B cell (primary cell): ENCODE measurements around the gene POLD2. TPM values are rescaled to one million over a fixed set of nuclear protein-coding genes. Genes with fewer than 3 reads are reported as not detected.

Experiments
- ATAC-seq: fragments of 200-7000 bp; cut with Tn5 transposase; one replicate; pipeline ENCODE4 v1.10.0; 2021; ENCODE audit warnings: low read depth, mild to moderate bottlenecking, moderate number of reproducible peaks, moderate library complexity
- CTCF ChIA-PET: fragments of 350-600 bp; sonication (Branson Sonifier 250); formaldehyde crosslinking; loops from one replicate; lab custom pipeline; 2021; ENCODE audit warnings: antibody characterized with exemption, inconsistent platforms; lab: Charles Lee
- POLR2A ChIA-PET: fragments of 350-600 bp; sonication (Branson Sonifier 250); formaldehyde crosslinking; loops from one replicate; lab custom pipeline; 2021; ENCODE audit warnings: antibody characterized with exemption; lab: Charles Lee
- DNase-seq: peaks from one replicate; pipeline ENCODE4 v3.0.0; 2013
- H2AFZ ChIP-seq: 2 replicates; pipeline ENCODE4 v1.6.1; 2012; ENCODE audit warnings: mild to moderate bottlenecking, low read depth, low read length; ENCODE audit not compliant: insufficient read depth, poor library complexity, severe bottlenecking
- H3K27ac ChIP-seq, 2 donors: 1 replicate in 1 of 2; 2 replicates in 1 of 2; pipeline ENCODE4 v1.5.1; 2012 to 2013; ENCODE audit warnings: low read length in 2 of 2, mild to moderate bottlenecking in 2 of 2, moderate library complexity in 1 of 2
- H3K27me3 ChIP-seq, 4 experiments: fragments of 200-600 bp in 1 of 4; sonication (generic) in 1 of 4; replicated peaks in 1 of 4; 1 replicate in 2 of 4; 2 replicates in 2 of 4; pipeline versions ENCODE4 v1.6.1 to v1.7.0; 2013 to 2016; ENCODE audit warnings: low read length in 3 of 4, mild to moderate bottlenecking in 2 of 4, mixed read lengths in 1 of 4, moderate library complexity in 1 of 4; ENCODE audit not compliant: insufficient read depth in 4 of 4, control insufficient read depth in 3 of 4; ENCODE audit errors: control extremely low read depth in 1 of 4
- H3K36me3 ChIP-seq, 2 experiments: replicated peaks in 1 of 2; 1 replicate in 1 of 2; 2 replicates in 1 of 2; pipeline versions ENCODE4 v1.6.1 to v1.7.1; 2013; ENCODE audit warnings: low read length in 1 of 2; ENCODE audit not compliant: insufficient read depth in 2 of 2, control insufficient read depth in 1 of 2; ENCODE audit errors: control extremely low read depth in 1 of 2, extremely low read depth in 1 of 2
- H3K4me1 ChIP-seq, 2 donors: fragments of 200-600 bp in 1 of 2; sonication (generic) in 1 of 2; 1 replicate in 1 of 2; 2 replicates in 1 of 2; pipeline versions ENCODE4 v1.5.1 to v1.6.1; 2013 to 2017; ENCODE audit warnings: low read length in 2 of 2; ENCODE audit not compliant: control insufficient read depth in 2 of 2, insufficient read depth in 2 of 2
- H3K4me2 ChIP-seq: replicated peaks from 2 replicates; pipeline ENCODE3; 2012; ENCODE audit warnings: mild to moderate bottlenecking, low read depth, low read length; ENCODE audit not compliant: poor library complexity, severe bottlenecking
- H3K4me3 ChIP-seq, 5 experiments: fragments of 200-600 bp in 1 of 5; sonication (generic) in 1 of 5; 1 replicate in 3 of 5; 2 replicates in 2 of 5; pipeline versions ENCODE4 v1.5.1 to v1.7.0; 2011 to 2016; ENCODE audit warnings: low read length in 4 of 5, mild to moderate bottlenecking in 4 of 5, low read depth in 2 of 5, control low read depth in 1 of 5, moderate library complexity in 1 of 5; ENCODE audit not compliant: insufficient read depth in 1 of 5; ENCODE audit errors: control extremely low read depth in 1 of 5, extremely low read depth in 1 of 5
- H3K79me2 ChIP-seq: fragments of 200-600 bp; sonication (generic); one replicate; pipeline ENCODE4 v1.6.0; 2016; ENCODE audit warnings: low read length; ENCODE audit not compliant: control insufficient read depth, insufficient read depth
- H3K9ac ChIP-seq: fragments of 200-600 bp; sonication (generic); 2 replicates; pipeline ENCODE4 v1.6.1; 2017; ENCODE audit warnings: mild to moderate bottlenecking, low read length, moderate library complexity
- H3K9me3 ChIP-seq, 3 donors: one replicate each; pipeline versions ENCODE4 v1.6.1 to v1.7.1; 2013; ENCODE audit warnings: low read length in 2 of 3; ENCODE audit not compliant: control insufficient read depth in 2 of 3, insufficient read depth in 1 of 3; ENCODE audit errors: control extremely low read depth in 1 of 3
- H4K20me1 ChIP-seq: 2 replicates; pipeline ENCODE4 v1.6.0; 2012; ENCODE audit warnings: mild to moderate bottlenecking, low read length; ENCODE audit not compliant: insufficient read depth, control insufficient read depth, poor library complexity, severe bottlenecking
- H3K27ac Mint-ChIP-seq: one replicate; pipeline ENCODE4 v1.8.0; 2021; ENCODE audit warnings: mixed read lengths
- H3K27me3 Mint-ChIP-seq: one replicate; pipeline ENCODE4 v1.8.0; 2021; ENCODE audit warnings: mixed read lengths
- H3K4me1 Mint-ChIP-seq: one replicate; pipeline ENCODE4 v1.8.0; 2021; ENCODE audit warnings: mixed read lengths
- H3K4me3 Mint-ChIP-seq: one replicate; pipeline ENCODE4 v1.8.0; 2021; ENCODE audit warnings: mixed read lengths
- H3K9me3 Mint-ChIP-seq: one replicate; pipeline ENCODE4 v1.8.0; 2022; ENCODE audit warnings: mixed read lengths; ENCODE audit not compliant: insufficient read depth
- CTCF ChIP-seq: fragments of 200-600 bp; IDR thresholded peaks from one replicate; pipeline ENCODE4 v1.8.0; 2022; ENCODE audit warnings: antibody characterized with exemption, mild to moderate bottlenecking
- EZH2 ChIP-seq: IDR thresholded peaks from 2 replicates; pipeline ENCODE4 v1.6.1; 2012; ENCODE audit warnings: borderline replicate concordance, low read depth, mild to moderate bottlenecking, moderate library complexity, low read length; ENCODE audit not compliant: insufficient read depth, poor library complexity, severe bottlenecking
- WGBS: methylation state at CpG from one replicate; pipeline ENCODE4 v1.1.5; 2013; ENCODE audit warnings: missing lambda C conversion rate; ENCODE audit not compliant: insufficient coverage; 5-methylcytosine and 5-hydroxymethylcytosine counted together
- intact Hi-C: fragments of 100-400 bp; cut with micrococcal nuclease; formaldehyde crosslinking; loops from one replicate; pipeline ENCODE4 v1.10.0; 2022
- polyA plus RNA-seq: library from polyadenylated mRNA; depleted of rRNA; stranded (reverse); fragments of >200 nt; gene quantifications from 2 replicates; pipeline ENCODE4 v1.2.3, GENCODE V29; 2012
- total RNA-seq, 2 donors: library from RNA; stranded (reverse); fragments of 120-200 nt in 1 of 2; gene quantifications; 1 replicate in 1 of 2; 2 replicates in 1 of 2; pipeline versions ENCODE4 v1.2.3 to v1.2.4, GENCODE V29; 2013 to 2022

The POLD2 gene
- total and polyA plus RNA-seq, 2 donors (not counting 1 experiment from before 2014, with no cell fraction given): 73.6 to 86.7 TPM

DNA sequence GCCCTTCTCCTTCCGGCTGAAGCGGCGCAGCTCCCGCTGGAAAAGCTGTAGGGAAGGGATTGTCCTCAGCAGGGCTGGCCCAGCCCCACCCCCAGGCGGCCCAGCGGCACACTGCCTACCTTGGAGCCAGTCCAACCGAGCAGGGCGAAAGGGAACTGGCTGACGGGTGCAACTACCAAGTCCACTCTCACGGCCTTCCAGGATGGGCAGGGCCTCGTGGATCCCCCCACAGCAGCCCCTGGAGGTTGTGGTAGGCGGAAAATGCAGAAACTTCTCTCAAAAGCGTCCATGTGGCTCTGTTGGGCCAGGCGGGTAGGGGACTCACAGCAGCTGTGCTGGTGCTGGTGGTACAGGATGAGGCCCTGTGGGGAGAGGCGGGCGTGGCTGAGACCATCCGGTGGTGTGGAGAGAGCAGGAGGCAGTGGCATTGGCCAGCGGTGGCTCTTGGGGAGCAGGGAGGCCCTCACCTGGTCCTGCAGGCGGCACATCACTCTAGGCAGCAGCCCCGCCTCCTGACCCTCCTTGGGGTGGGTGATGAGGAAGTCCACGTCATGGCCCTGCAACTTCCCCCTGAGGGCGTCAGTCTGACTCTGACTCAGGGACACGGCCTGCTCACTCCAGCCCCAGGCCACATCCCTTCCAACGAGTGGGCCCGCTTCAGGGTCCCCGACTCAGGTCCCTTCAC, 49.5 kb downstream of the POLD2 start:
- peak; percentile 96 for ATAC-seq
- Histone ChIP-seq H2AFZ (peak overlapping the region; percentile 12), H4K20me1 (peaks cover 19% of the 10 kb centered on the region), H3K4me2 (peak overlapping the region; percentile 75), H3K4me1 (peaks cover 54 to 73% of the 10 kb centered on the region in 2 donors), H3K9me3 (no peaks in the 10 kb centered on the region), H3K79me2 (peaks cover 32% of the 10 kb centered on the region), H3K27ac (peak overlapping the region; percentile 90 to 98), H3K4me3 (peak overlapping the region in 4 of 5 experiments; percentile 1 to 37 (median 30)), H3K27me3 (no peaks in the 10 kb centered on the region), H3K9ac (peak overlapping the region; percentile 60), H3K36me3 (peaks cover 0 to 59% of the 10 kb centered on the region in 2 experiments)
- WGBS: 40% methylated on average over 19 of the region's 26 CpGs
- DNase-seq: peak; percentile 91
- intact Hi-C loops: loop anchor here (1.0 to 2.0 kb wide), 4 partner anchors 8 to 127 kb away; partner anchors contain the start of genes POLM and YKT6
- CTCF ChIA-PET: interaction anchor here (0.7 to 1.1 kb wide), 2 partner anchors 15 to 29 kb away, joined by 3 read pairs; partner anchors contain the start of gene DBNL
- TF ChIP-seq EZH2: no peak
- no peak for TF ChIP-seq CTCF
- Mint-ChIP-seq H3K27ac (peak overlapping the region; percentile 95), H3K27me3 (no peaks in the 10 kb centered on the region), H3K9me3 (no peaks in the 10 kb centered on the region), H3K4me1 (peaks cover 75% of the 10 kb centered on the region), H3K4me3 (peak overlapping the region; percentile 72)
- POLR2A ChIA-PET: interaction anchor here (0.7 to 1.9 kb wide), 2 partner anchors 15 to 24 kb away, joined by 3 to 4 read pairs; no protein-coding TSS in a partner anchor
